Retina (tissue), 1 donor: ENCODE measurements around the gene CNTN6.
"Not testable (repeated sequence)": the region's sequence is repeated elsewhere in the genome, so short reads cannot be mapped to it uniquely, and the experiment has no call there.

ENCODE experiments used
- DNase-seq: peaks from one replicate; pipeline ENCODE4 v3.0.0-alpha.2; 2016

The CNTN6 gene

GRCh38 chr3:1292571-1293071 lies 199.8 kb downstream of the CNTN6 start:
- no peak for DNase-seq

GRCh38 chr3:1294586-1294985 lies 201.8 kb downstream of the CNTN6 start:
- no peak for DNase-seq

- no peak for DNase-seq
Measured at GRCh38 chr3:1318296-1319005, 225.6 kb downstream of the CNTN6 start.

GRCh38 chr3:1326546-1326945 lies 233.7 kb downstream of the CNTN6 start:
- DNase-seq = no peak

GRCh38 chr3:1330107-1330506 lies 237.3 kb downstream of the CNTN6 start:
- DNase-seq = no peak

- no peak for DNase-seq
Measured at GRCh38 chr3:1346386-1346785, 253.6 kb downstream of the CNTN6 start.

- no peak for DNase-seq
Measured at GRCh38 chr3:1348547-1348946, 255.7 kb downstream of the CNTN6 start.

- DNase-seq = no peak
Measured at GRCh38 chr3:1350885-1351284, 258.1 kb downstream of the CNTN6 start.

- DNase-seq = no peak
Measured at GRCh38 chr3:1355691-1356090, 262.9 kb downstream of the CNTN6 start.

- DNase-seq = no peak
Measured at GRCh38 chr3:1356101-1356500, 263.3 kb downstream of the CNTN6 start.

- no peak for DNase-seq
Measured at GRCh38 chr3:1365528-1365927, 272.7 kb downstream of the CNTN6 start.

GRCh38 chr3:1374471-1374870 lies 281.6 kb downstream of the CNTN6 start:
- DNase-seq = no peak

- no peak for DNase-seq
Measured at GRCh38 chr3:1375145-1375544, 282.3 kb downstream of the CNTN6 start.

- no peak for DNase-seq
Measured at GRCh38 chr3:1380926-1381646, 288.3 kb downstream of the CNTN6 start.

- no peak for DNase-seq
Measured at GRCh38 chr3:1381647-1382036, 288.8 kb downstream of the CNTN6 start.

GRCh38 chr3:1387396-1387905 lies 294.6 kb downstream of the CNTN6 start:
- not testable (repeated sequence) for DNase-seq

- no peak for DNase-seq
Measured at GRCh38 chr3:1394188-1394587, 301.4 kb downstream of the CNTN6 start.

GRCh38 chr3:1400571-1400970 lies 307.7 kb downstream of the CNTN6 start:
- no peak for DNase-seq

- no peak for DNase-seq
Measured at GRCh38 chr3:1404270-1404962, 311.6 kb downstream of the CNTN6 start.

- no peak for DNase-seq
Measured at GRCh38 chr3:1406250-1406649, 313.4 kb downstream of the CNTN6 start.

- DNase-seq = no peak
Measured at GRCh38 chr3:1421577-1421976, 328.8 kb downstream of the CNTN6 start.

- peak; percentile 50 for DNase-seq
Measured at GRCh38 chr3:1423566-1424089, 330.8 kb downstream of the CNTN6 start.

GRCh38 chr3:1439395-1439794 lies 346.6 kb downstream of the CNTN6 start:
- DNase-seq = no peak
